ENCODE measurements around the gene GAA.

Gene GAA

DNA sequence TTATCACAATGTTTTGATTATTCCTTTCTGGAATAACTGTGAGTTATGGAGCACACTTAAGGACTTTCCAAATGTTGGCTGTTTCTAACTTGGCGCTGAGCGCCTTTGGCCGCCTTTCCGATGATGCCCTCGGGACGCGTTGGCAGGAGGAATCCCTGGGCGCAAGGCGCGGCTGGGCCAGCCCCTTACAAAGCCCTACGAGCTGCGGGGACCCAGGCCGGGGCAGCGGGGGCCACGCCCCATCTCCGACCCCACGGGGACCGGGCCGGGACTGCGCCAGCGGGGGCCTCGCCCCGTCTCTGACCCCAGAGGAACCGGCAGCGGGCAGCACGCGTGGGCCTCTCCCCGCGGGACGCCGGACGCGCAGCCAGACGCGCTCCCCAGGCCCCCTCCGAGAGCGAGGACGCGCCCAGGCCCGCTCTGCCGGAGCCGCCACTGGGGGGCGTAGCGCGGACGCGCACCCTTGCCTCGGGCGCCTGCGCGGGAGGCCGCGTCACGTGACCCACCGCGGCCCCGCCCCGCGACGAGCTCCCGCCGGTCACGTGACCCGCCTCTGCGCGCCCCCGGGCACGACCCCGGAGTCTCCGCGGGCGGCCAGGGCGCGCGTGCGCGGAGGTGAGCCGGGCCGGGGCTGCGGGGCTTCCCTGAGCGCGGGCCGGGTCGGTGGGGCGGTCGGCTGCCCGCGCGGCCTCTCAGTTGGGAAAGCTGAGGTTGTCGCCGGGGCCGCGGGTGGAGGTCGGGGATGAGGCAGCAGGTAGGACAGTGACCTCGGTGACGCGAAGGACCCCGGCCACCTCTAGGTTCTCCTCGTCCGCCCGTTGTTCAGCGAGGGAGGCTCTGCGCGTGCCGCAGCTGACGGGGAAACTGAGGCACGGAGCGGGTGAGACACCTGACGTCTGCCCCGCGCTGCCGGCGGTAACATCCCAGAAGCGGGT is at the start of gene GAA:
GAA (plus strand) TSS at position 571 of the 935 bp plus-strand sequence. CDS start 3,006 bp downstream, outside the sequence.
- DNase-seq (ENCODE audit: low read depth): peak; percentile 62

GRCh38 chr17:80051681-80052080 is 49.7 kb upstream of the GAA start:
- no peak for DNase-seq (ENCODE audit: low read depth)

- peak; percentile 45 for DNase-seq (ENCODE audit: low read depth)
These were observed 48.3 kb upstream of the GAA start for GRCh38 chr17:80053102-80053501.

DNA sequence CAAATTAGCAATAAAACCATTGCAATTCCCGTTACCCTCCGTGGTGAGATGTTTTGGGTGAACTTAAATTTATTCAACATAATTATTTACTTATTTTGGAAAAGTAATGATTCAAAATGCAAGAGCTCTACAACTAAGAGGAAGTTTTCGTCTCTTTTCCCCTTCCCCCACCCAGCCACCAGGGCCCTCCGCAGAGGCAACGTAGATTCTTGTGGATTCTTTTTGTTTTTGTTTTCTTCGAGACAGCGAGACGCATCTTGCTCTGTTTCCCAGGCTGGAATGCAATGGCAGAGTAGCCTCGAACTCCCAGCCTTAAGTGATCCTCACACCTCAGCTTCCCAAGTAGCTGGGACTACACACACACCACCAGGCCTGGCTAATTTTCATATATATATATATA is 45.8 kb upstream of the GAA start:
- no peak for DNase-seq (ENCODE audit: low read depth)

- no peak for DNase-seq (ENCODE audit: low read depth)
These were observed 42.9 kb upstream of the GAA start for GRCh38 chr17:80058311-80058955.

DNA sequence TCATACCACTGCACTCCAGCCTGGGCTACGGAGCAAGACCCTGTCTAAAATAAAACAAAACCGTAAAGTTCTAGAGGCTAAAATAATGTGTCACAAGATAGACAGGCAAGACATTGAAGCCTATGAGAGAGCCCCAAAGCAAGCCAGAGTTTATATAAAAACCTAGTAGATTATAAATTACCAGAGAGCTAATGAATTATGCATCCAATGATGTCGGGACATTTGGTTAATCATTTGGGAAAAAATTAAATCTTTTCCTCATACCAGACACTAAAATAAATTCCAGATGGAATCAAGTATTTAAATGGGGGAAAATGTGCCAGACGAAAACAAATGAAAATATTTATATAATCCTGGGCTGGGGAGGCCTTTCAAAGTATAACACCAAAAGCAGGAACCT is 40.7 kb upstream of the GAA start:
- no peak for DNase-seq (ENCODE audit: low read depth)

DNA sequence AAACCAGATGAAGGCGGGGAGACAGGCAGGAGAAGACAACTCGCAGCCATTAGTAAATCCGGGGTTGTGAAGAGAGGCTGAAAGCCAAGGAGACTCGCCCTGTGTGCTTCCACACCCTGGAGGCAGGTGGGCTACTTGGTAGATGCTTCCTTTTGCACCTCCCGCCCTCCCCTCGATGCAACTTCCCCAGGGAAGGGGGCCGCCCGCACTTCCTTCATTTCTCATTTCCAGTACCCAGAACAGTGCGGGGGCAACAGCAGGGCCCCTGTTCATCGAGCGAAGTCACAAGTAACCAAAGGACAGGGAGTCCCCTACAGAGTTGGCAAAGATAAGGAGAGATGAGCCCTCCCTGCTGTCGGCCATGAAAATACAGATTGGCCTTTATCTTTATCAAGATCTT is 40.0 kb upstream of the GAA start:
- DNase-seq (ENCODE audit: low read depth): no peak

- peak; percentile 83 for DNase-seq (ENCODE audit: low read depth)
These were observed 37.4 kb upstream of the GAA start for GRCh38 chr17:80063830-80064585.

DNA sequence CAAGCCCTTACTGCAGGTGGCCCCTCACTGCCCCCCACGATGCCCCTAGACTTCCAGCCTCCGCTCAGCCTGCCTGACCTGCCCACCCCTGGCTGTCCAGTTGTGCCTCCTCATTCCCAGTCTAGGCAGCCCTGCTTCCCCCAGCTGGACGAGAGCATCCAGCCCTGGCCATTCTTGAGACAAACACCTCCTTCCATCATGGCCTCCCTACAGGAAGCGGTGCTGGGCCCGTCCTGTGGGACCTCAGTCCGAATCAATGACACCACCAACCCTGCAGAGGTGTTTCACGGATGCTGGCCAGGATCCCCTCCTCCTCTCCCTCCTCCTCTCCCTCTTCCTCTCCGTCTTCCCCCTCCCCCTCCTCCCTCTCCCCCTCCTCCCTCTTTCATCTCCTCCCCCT is 36.7 kb upstream of the GAA start:
- no peak for DNase-seq (ENCODE audit: low read depth)

- DNase-seq (ENCODE audit: low read depth): no peak
These were observed 35.8 kb upstream of the GAA start for GRCh38 chr17:80065478-80066170.

DNA sequence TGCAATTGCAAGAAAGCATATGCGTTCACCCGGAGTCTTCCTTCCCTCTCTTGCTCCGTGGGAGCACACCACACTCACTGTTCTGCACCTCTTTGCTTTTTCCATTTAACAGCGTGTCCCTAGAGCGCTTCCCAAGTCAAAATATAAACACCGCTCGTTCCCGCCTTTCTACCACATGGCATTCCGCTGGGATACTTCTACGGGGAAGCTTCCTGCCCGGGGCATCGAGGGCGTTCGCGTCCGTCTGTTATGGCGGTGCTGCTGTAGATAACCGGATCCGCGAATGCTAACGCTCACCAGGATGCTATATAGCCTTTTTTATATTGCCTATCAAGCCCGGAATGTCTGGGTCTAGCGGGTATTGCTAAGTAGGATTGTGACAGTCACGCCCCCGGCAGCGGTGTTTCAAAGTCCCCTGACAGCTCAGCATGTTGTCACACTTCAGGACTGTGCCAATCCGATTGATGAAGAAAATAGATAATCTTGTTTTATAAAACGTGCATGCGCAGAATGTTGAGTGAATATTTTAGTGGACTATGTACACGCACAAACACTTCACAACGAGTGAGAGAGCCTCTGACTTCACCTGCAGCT is 33.9 kb upstream of the GAA start:
- DNase-seq (ENCODE audit: low read depth): no peak

DNA sequence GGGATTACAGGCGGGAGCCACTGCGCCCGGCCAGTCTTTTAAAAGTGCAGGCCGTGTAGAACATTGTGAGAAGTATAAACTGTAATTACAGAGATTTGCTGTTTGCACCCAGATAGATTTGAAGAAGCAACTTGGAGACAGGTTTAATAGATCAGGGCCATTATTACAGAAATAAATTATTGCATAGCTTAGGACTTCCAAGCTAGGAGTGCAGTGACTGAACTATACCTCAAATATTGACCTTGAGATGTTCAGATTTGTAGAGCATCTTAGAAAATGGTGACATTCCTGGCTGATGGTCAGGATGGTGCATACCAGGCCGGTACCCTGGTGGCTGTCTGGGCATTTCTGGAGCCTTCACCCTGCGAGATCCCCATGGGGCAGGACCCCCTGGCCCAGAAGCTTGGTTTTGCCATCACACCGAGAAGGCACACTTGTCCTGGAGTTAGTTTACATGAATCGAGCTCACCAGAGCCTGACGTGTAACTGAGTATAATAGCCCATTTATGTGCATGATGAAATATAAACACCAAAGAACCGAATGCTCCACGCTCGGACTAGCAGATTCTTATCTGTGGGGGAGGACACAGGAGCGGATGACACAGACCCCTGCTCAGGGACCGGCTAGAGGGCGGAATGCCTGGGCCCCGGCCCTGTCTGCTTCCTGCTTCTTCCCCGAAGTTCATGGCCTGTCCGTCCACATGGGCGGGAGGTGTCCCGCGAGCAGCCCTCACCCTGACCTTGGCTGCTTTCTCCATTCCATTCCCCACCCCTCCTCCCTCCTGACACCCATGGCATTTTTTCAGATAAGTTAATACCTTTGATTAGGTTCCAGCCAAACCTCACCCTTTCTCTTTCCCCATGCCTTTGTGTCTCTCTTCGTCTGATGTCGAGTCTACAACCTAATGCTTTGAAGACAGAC is 32.8 kb upstream of the GAA start:
- peak; percentile 90 for DNase-seq (ENCODE audit: low read depth)

DNA sequence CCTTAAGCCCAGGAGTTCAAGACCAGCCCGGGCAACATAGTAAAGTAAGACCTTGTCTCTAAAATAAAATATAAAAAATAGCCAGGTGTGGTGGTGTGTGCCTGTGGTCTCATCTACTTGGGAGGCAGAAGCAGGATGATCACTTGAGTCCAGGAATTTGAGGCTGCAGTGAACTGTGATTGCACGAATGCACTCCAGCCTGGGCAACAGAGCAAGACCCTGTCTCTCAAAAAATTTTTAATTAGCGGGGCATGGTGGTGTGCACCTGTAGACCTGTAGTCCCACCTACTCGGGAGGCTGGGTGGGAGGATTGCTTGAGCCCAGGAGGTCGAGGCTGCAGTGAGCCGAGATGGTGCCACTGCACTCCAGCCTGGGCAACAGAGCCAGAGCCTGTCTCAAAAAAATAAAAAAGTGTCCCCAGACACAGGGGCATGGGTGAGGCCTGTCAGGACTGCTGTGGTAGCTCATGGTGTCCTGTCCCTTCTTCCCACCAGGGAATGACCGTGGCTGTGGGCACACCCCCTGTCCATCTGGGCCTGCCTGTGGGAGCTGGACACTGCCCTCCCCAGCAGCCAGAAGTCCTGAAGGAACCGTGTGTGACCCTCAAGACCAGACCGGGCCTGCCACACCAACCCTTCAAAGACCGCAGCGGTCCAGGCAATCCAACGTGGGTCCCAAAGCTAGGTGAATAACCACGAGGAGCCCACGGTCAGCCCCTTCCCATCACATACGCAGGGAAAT is 30.8 kb upstream of the GAA start:
- DNase-seq (ENCODE audit: low read depth): no peak

DNA sequence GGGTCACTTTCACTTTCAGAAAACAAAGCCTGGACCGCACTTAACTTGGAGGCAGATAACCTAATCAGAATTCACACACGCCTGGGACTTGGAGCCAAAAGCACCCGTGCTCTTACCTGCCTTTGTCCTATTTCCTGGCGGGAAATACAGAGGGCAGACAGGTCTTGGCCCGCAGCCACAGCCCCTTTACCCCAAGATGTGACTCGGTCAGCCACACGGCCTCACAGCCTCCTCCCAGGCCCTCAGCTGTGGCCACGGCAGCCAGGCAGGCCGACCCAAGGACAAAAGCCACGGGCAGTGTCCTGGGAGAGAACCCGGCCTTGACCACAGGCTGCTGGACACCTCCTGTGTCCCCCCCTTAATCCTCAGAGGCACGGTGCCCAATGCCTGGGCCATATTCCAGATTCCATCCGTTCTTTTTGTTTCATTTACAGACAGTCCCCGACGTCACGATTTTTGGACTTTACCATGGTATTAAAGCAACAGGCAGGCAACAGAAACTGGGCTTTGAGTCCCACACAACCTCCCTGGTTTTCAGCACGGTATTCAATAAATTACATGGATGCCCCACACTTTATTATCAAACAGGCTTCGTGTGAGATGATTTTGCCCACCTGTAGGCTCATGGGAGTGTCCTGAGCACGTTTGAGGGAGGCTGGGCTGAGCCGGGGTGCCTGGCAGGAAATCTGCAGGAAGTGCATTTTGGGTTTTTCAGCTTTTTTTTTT is 30.1 kb upstream of the GAA start:
- DNase-seq (ENCODE audit: low read depth): no peak

GRCh38 chr17:80072410-80072809 is 29.0 kb upstream of the GAA start:
- DNase-seq (ENCODE audit: low read depth): no peak

DNA sequence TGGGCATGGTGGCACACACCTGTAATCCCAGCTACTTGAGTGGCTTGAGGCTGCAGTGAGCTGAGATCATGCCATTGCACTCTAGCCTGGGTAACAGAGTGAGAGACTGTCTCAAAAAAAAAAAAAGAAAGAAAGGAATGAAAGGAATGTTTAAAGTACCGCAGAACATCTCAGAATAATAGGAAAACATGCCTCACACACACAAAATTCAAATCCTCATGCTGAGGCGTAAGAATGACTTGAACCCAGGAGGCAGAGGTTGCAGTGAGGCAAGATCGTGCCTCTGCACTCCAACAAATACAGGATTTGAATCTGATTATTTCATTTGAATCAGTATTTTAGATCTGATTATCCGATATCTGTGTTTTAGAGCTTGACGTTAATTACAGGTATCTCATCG is 21.3 kb upstream of the GAA start:
- DNase-seq (ENCODE audit: low read depth): peak; percentile 32

- no peak for DNase-seq (ENCODE audit: low read depth)
These were observed 19.8 kb upstream of the GAA start for GRCh38 chr17:80081596-80081995.

DNA sequence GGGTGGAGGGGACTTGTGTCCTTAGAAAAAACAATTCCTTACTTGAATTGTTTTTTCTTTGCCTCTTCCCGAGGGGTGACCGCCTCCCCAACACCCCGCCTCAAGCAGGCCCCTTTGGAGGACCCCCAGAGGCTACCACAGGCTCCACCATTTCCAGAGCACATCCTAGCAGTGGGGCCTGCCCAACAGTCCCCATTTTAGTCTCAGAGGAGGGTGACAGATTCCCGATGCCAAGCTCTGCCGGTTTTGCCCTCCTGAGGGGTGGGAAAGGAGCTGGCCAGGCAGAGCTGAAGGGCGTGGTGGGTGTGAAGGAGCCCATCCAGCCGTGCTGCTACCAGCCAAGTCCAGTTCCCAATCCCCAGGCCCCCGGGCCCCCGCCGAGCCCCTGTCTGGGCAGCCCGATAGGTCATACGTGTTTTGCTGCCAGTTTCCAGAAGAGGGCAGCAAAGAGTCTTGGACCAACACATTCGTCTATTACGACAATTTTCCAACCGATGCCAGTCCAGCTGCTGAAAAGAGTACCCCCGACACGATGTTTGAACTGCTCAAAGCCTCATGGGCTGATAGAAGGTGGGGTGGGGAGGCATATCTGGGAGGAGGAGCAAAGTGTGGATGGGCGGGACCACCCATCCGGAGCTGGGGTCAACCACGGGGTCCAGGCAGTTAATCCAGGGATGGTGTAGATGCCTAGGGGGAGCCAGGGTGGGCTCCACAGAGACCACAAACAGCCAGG is 18.8 kb upstream of the GAA start:
- peak; percentile 69 for DNase-seq (ENCODE audit: low read depth)
